OCI-LY7 (cell line): ENCODE measurements around the gene DIP2C. TPM values are rescaled to one million over a fixed set of nuclear protein-coding genes. Genes with fewer than 3 reads are reported as not detected.
"Not testable (repeated sequence)": the region's sequence is repeated elsewhere in the genome, so short reads cannot be mapped to it uniquely, and the experiment has no call there.

Source experiments
- BruUV-seq: library from RNA; stranded (reverse); fragments of 400-500 nt; replicated peaks from 2 replicates; lab custom pipeline; 2021; lab: Mats Ljungman, UMichigan
- CTCF ChIA-PET: fragments of 300-600 bp; sonication (Branson Sonifier 250); formaldehyde crosslinking; loops from one replicate; lab custom pipeline; 2022; ENCODE audit warnings: antibody characterized with exemption; ENCODE audit not compliant: unreplicated experiment; lab: Charles Lee
- POLR2A ChIA-PET: fragments of 300-600 bp; sonication (Branson Sonifier 250); formaldehyde crosslinking; loops from one replicate; lab custom pipeline; 2022; ENCODE audit warnings: antibody characterized with exemption; lab: Charles Lee
- DNase-seq: peaks from one replicate; pipeline ENCODE4 v3.0.0-alpha.2; 2015; ENCODE audit warnings: low spot score
- H2AFZ ChIP-seq: fragments of 200-600 bp; sonication (generic), shearing (Covaris generic); 2 replicates; pipeline ENCODE4 v1.6.1; 2014; ENCODE audit warnings: mild to moderate bottlenecking, antibody characterized with exemption, low read length, moderate library complexity
- H3K27ac ChIP-seq: fragments of 200-600 bp; sonication (generic); 2 replicates; pipeline ENCODE4 v1.5.1; 2014; ENCODE audit warnings: mixed run types, low read depth, mild to moderate bottlenecking, moderate library complexity, low read length, inconsistent platforms; ENCODE audit not compliant: poor library complexity, severe bottlenecking
- H3K36me3 ChIP-seq: fragments of 200-600 bp; sonication (generic); 2 replicates; pipeline ENCODE4 v1.6.1; 2014; ENCODE audit warnings: mild to moderate bottlenecking, antibody characterized with exemption, low read length, moderate library complexity, mixed read lengths; ENCODE audit not compliant: insufficient read depth
- H3K4me1 ChIP-seq: fragments of 200-600 bp; sonication (generic); 2 replicates; pipeline ENCODE4 v1.5.1; 2014; ENCODE audit warnings: mild to moderate bottlenecking, low read length; ENCODE audit not compliant: insufficient read depth, poor library complexity, severe bottlenecking
- H3K4me2 ChIP-seq: fragments of 200-600 bp; sonication (generic); 2 replicates; pipeline ENCODE4 v1.6.1; 2014; ENCODE audit warnings: mild to moderate bottlenecking, low read length
- H3K4me3 ChIP-seq: fragments of 200-600 bp; sonication (generic); 2 replicates; pipeline ENCODE4 v1.5.1; 2014; ENCODE audit warnings: mild to moderate bottlenecking, low read depth, low read length; ENCODE audit not compliant: poor library complexity, severe bottlenecking
- H3K79me2 ChIP-seq: fragments of 200-600 bp; sonication (generic); 2 replicates; pipeline ENCODE4 v1.6.1; 2016; ENCODE audit warnings: low read depth, mild to moderate bottlenecking, low read length, moderate library complexity, mixed read lengths; ENCODE audit not compliant: insufficient read depth
- H3K9me2 ChIP-seq: fragments of 200-600 bp; sonication (generic); 2 replicates; pipeline ENCODE4 v1.6.1; 2016; ENCODE audit warnings: mild to moderate bottlenecking, low read length, mixed read lengths; ENCODE audit not compliant: insufficient read depth
- H3K9me3 ChIP-seq: fragments of 200-600 bp; sonication (generic); 2 replicates; pipeline ENCODE4 v1.6.1; 2014; ENCODE audit warnings: mild to moderate bottlenecking, mixed run types, low read length, mixed read lengths
- H4K20me1 ChIP-seq: fragments of 200-600 bp; sonication (generic); 2 replicates; pipeline ENCODE4 v1.6.1; 2014; ENCODE audit warnings: mild to moderate bottlenecking, antibody characterized with exemption, low read length, moderate library complexity, mixed read lengths; ENCODE audit not compliant: insufficient read depth
- CTCF ChIP-seq: fragments of 200-600 bp; sonication (generic); conservative IDR thresholded peaks from 2 replicates; pipeline ENCODE4 v1.5.1; 2014; ENCODE audit warnings: mild to moderate bottlenecking, antibody characterized with exemption, low read length, moderate library complexity, mixed read lengths
- EZH2phosphoT487 ChIP-seq: fragments of 200-600 bp; sonication (generic); IDR thresholded peaks from 2 replicates; pipeline ENCODE4 v1.6.1; 2018; ENCODE audit warnings: low read depth, borderline replicate concordance, mild to moderate bottlenecking, mixed run types, antibody characterized with exemption, low read length, moderate library complexity, mixed read lengths
- intact Hi-C: fragments of 100-400 bp; cut with micrococcal nuclease; formaldehyde crosslinking; loops from one replicate; pipeline ENCODE4 v1.10.0; 2022; ENCODE audit not compliant: unreplicated experiment
- total RNA-seq, 2 experiments: library from RNA; depleted of rRNA in 1 of 2; stranded (reverse); fragments of >200 nt in 1 of 2; shearing (Covaris generic) in 1 of 2; gene quantifications; 2 replicates each; pipeline ENCODE4 v1.2.3, GENCODE V29; 2014 to 2022

DIP2C gene
- total RNA-seq, 2 experiments from 2014 or later = 10.9 to 29.5 TPM

- H3K9me2 ChIP-seq = no peaks in the 10 kb centered on the region
- intact Hi-C loops = no loop called here
- no TSS peak for BruUV-seq
- ChIA-PET POLR2A (interaction anchor here (0.7 kb wide), 1 partner anchor 18 kb away, joined by 3 read pairs; no protein-coding TSS in a partner anchor), CTCF (no interaction called here)
- H3K4me1 ChIP-seq = no peaks in the 10 kb centered on the region
- H3K4me3 ChIP-seq = no peak overlapping the region
- H3K27ac ChIP-seq = no peak overlapping the region
- H3K79me2 ChIP-seq = no peaks in the 10 kb centered on the region
- no peak for DNase-seq
- no peaks in the 10 kb centered on the region for H4K20me1 ChIP-seq
- H3K36me3 ChIP-seq = no peaks in the 10 kb centered on the region
- no peak overlapping the region for H2AFZ ChIP-seq
- TF ChIP-seq EZH2phosphoT487 = no peak
- peak; percentile 44; the same call in 1 of the 2 replicates for TF ChIP-seq CTCF
- no peak overlapping the region for H3K4me2 ChIP-seq
- no peaks in the 10 kb centered on the region for H3K9me3 ChIP-seq
These were observed 104.0 kb downstream of the DIP2C start for GRCh38 chr10:585502-585901.

- H4K20me1 ChIP-seq, intact Hi-C loops, H3K9me3 ChIP-seq, H2AFZ ChIP-seq, H3K4me2 ChIP-seq, CTCF ChIA-PET, H3K36me3 ChIP-seq, H3K79me2 ChIP-seq, H3K4me3 ChIP-seq, H3K27ac ChIP-seq, DNase-seq, BruUV-seq, H3K4me1 ChIP-seq, H3K9me2 ChIP-seq: not testable (repeated sequence)
- POLR2A ChIA-PET = interaction anchor here (0.7 kb wide), 2 partner anchors 18 to 324 kb away, joined by 3 to 4 read pairs; no protein-coding TSS in a partner anchor
These were observed 104.8 kb downstream of the DIP2C start for GRCh38 chr10:584497-585290.

- no peaks in the 10 kb centered on the region for H3K79me2 ChIP-seq
- H3K4me2 ChIP-seq = no peak overlapping the region
- H3K9me3 ChIP-seq = no peaks in the 10 kb centered on the region
- no peaks in the 10 kb centered on the region for H3K4me1 ChIP-seq
- TF ChIP-seq EZH2phosphoT487 (no peak), CTCF (no peak)
- no peaks in the 10 kb centered on the region for H4K20me1 ChIP-seq
- no peaks in the 10 kb centered on the region for H3K9me2 ChIP-seq
- no peaks in the 10 kb centered on the region for H3K36me3 ChIP-seq
- ChIA-PET CTCF (no interaction called here), POLR2A (no interaction called here)
- no peak overlapping the region for H2AFZ ChIP-seq
- no TSS peak for BruUV-seq
- intact Hi-C loops = no loop called here
- H3K4me3 ChIP-seq = no peak overlapping the region
- no peak for DNase-seq
- H3K27ac ChIP-seq = no peak overlapping the region
These were observed 106.0 kb downstream of the DIP2C start for GRCh38 chr10:583433-583832.
